ENCODE data around the gene EFHC1. TPM values are rescaled to one million over a fixed set of nuclear protein-coding genes. Genes with fewer than 3 reads are reported as not detected.
A peak's percentile ranks its signal among the peaks of the same experiment; 100 is the strongest.

The EFHC1 gene
- total RNA-seq, 1 experiment from 2014 or later: 9.1 TPM

DNA sequence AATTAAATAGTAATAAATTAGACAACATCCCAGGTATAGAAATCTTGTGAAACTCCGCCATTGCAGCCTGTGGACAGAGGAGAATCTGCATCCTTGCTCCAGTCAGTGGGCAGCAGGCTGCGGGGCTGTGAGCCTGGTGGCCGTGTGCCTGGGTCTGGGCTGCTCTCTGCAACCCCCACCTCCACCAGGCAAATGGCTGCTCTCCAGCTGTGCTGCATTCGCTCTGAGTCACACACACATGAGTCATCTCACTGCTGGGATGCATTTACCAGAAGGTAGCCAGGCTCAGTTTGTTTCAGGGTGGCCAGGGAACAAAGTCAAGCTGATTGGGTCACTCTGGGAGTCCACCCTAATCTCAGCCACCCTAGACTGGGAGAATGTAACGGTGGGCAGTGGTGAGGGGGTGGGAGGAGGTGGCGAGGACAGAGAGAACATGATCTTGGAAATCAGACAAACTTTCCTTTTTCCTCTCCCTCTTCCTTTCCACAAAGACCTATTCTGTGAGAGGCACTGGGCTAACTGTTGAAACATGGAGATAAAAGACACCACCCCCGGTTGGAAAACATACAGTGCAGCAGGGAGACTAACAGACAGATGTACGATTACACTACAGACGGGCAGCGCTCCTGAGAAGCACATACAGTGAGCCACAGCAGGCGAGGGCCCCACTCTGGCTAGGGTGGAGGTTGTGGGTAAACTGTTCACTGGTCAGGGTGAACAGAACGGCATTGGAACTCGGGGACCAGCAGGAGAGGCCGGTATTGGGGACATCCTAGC lies 97.5 kb downstream of the EFHC1 start:
- peak; percentile 72 for DNase-seq (ENCODE audit: low spot score)

DNA sequence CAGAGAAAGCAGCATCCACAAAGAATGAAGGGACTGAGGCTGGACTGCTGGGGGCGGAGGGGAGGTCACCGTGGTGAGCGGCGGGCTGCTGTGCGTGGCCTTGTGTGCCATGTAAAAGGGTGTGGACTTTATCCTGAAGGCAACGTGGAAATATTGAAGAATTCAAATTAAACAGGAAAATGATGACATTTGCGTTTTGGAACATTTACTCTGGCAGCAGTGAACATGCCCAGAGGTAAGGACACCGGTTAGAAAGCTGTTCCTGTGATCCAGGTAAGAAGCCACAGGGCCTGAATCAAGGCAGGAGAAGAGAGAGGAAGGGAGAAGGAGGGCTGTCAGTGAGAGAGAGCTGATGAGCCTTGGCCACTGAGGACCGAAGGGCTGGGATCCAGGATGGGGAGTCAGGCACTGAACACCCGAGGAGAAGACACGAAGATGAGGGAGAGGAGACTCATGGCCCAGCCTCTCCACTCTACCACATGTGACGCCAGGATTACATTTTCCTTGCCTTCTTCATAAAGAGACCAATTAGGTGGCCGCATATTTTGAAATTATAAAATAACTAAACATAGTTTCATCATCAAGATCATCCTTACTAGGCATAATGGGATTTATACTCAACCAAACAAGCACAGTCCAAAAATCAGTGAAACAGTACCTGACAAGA lies 98.3 kb downstream of the EFHC1 start:
- DNase-seq (ENCODE audit: low spot score): no peak

DNA sequence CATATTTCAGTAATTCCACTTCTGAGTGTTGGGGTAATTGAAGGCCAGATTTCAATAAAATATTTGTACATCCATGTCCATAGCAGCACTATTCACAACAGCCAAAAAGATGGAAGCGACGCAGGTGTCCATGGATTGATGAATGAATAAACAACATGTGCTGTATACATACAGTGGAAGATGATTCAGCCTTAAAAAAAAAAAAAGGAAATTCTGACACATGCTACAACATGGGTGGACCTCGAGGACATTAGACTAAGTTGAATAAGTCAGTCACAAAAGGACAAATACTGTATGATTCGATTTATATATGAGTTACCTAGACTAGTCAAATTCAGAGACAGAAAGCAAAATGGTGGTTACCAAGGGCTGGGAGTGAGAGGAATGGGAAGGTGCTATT lies 99.5 kb downstream of the EFHC1 start:
- no peak for DNase-seq (ENCODE audit: low spot score)

DNA sequence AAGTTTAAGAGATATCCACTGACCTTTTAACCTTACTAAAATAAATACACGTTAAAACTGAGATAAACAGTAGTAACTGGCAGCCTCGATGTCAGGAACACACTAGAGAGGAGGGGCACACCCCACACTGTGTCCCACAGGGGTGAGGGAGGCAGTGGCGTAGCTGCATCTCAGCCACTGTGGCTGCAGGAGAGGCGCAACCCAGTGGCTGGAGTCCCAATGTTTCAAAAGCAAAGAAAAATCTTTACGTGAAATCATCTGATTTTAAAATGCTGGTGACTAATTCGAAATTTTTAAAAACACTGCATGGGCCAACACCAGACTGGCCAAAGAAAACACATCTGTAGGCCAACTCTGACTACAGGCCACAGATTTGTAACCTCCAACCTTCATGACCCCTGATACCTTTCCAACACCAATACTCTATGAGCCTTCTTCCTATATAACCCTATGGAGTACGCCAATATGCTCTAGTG lies 102.0 kb downstream of the EFHC1 start:
- DNase-seq (ENCODE audit: low spot score): no peak

DNA sequence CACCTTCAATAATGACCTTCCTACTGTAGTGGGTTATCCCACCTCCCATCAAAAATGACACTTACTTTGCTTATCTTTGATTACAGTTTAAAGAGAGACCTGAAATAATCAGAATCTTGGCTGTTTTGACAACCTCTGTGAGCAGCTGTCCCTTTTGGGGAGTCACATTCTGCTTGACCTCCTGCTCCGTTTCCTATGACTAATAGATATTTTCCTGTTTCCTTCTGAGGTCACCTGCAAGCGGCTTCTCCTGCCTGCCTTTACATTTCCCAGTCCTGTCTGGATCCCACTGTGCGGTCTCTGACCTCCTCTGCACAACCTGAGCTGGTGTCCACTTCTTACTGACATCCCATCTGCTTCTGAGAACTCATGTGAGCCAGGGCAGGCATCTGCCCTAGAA lies 102.5 kb downstream of the EFHC1 start:
- DNase-seq (ENCODE audit: low spot score): peak; percentile 19

DNA sequence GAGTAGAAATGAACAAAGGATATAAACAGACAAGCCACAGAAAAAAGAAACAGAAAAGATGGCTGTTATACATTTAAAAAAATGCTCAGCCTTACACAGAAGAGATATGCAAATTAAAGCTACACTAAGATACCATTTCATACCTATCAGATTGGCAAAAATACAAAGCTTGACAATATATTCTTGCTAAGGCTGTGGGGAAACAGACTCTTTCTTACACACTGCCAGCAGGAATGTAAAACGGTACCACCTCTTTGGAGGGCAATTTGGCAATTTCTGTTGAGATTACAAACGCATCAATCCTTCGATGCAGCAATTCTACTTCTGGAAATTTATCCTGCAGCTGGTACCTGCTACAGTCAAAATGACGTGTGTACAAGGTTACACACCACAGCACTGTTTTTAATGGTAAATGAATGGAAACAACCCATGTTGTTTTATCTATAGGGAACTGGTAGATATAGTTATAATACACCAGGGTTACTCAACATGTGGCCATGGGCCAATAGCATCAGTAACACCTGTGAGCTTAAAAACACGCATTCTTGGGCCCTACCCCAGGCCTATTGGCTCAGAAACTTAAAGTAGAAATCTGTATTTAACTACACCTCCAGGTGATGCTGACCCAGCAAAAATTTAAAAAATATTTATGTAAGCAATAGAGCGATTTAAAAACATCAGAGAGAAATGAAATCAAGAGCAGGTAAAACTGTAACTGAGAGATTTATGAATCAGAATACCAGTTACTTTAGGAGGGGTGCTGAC lies 103.4 kb downstream of the EFHC1 start:
- DNase-seq (ENCODE audit: low spot score): no peak

DNA sequence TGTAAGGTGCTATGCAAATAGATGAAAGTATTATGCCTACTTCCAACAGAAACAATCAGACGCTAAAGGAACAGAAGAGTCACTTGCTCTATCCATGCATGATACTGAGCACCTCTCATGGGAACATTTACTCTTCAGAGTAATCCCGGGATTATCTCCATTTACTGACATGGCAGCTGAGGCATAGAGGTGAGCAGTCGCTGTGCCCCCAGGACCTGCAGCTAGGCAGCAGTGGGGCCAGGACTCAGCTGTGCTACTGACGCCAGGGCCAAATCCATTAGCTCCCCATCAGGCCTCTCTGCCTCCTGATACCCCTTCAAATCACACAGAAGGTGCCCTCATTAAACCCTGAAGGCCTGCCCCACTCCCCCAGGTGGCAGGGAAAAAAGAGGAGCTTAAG lies 104.8 kb downstream of the EFHC1 start:
- DNase-seq (ENCODE audit: low spot score): no peak

DNA sequence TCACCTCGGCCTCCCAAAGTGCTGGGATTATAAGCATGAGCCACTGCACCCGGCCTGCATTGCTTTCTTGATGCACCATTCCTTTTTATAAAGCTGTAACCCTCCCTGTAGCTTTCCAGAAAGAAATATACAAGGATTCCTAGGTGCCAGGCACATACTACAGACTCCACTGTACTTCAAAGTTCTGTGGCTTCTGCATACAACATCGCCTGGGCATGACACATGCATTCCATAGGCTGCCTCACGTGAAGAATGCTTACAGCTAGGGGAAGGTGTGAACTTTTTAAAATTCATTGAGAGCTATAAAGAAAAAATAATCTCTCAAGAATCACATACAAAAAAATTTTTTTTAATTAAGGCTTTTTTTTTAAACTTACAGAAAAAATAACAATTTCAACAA lies 106.5 kb downstream of the EFHC1 start:
- DNase-seq (ENCODE audit: low spot score): no peak

DNA sequence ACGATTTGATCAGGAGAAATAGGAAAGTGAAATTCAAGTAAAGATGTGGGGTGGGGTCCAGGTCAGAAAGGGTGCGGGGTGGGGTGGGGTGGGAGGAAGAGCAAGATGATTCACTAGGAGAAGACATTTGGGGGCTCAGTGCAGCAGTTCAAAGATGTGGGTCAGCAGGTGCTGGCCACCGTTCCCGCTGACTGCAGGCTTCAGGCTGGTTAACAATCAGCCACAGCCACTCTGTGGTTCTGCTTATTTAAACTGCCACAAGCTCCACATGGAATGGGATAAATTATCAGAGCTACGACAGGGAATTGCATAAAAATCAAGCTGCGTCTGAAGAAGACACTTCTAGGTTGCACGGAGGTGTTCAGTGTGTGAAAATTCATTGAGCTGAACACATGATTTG lies 107.3 kb downstream of the EFHC1 start:
- DNase-seq (ENCODE audit: low spot score): no peak

DNA sequence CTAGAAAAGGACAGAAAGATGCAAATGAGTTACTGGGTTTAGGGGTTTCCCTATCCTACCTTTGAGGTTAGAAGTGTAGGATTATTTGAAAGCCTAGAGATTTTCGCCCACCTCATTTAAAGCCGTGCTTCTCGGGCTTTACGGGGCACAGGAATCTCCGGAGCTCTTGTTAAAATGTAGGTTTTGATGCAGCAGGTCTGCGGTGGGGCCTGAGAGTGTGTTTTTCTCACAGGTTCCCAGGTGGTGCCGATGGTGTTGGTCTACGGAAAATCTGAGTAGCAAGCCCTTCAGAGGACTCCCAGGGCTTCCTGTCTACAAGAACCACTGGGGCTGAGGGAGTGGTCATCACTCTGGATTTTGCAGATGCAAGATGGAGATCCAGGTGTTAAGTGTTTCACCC lies 109.2 kb downstream of the EFHC1 start:
- DNase-seq (ENCODE audit: low spot score): no peak

DNA sequence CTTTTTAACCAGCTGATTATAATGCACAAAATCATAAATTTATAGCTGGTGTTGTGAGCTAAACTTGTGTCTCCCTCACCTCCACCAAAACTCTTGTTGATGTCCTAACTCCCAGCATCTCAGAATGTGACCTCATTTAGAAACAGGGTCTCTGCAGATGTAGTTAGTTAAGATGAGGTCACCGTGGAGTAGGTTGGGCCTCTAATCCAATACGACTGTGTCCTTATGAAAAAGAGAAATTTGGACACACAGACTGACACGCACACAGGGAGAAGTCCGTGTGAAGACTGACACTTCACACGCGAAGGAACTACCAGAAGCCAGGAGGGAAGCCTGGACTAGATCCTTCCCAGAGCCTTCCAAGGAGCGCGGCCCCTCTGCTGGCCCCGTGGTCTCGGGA lies 110.2 kb downstream of the EFHC1 start:
- no peak for DNase-seq (ENCODE audit: low spot score)

DNA sequence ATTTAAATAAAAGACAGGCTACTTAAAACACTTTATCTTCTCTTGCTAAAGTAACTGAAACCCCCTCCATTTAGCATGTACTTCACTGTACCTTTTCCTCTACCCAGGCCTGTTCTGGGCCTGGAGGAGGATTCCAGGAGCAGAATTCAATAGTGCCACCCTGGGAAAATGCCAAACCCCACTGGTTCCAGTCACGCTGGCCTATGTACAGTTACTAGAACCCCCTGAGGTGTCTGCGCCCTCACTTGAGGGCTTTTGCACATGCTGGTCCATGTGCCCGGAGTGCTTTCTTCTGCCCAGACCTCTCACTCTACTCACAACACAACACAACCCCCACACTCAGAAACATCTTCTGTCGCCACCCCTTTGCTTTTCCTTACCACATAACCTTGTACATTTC lies 111.3 kb downstream of the EFHC1 start:
- DNase-seq (ENCODE audit: low spot score): no peak

DNA sequence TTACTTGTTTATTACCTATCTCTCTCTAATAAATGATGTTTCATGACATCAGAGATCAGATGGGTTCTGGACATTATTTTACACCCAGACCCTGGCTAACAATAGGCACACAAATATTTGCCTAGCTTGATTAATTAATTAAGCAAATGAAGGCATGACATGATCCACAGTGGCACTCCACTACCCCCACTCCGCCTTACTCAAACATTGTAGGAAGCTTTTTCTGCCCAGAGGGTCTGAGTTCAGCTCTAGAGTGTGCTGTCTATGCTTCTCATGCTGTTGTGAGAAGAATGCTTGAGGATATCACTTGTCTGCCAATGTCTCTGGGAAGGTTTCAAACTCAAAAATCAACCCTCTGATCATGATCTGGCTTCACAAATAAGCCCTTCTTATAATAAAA lies 111.7 kb downstream of the EFHC1 start:
- DNase-seq (ENCODE audit: low spot score): no peak

DNA sequence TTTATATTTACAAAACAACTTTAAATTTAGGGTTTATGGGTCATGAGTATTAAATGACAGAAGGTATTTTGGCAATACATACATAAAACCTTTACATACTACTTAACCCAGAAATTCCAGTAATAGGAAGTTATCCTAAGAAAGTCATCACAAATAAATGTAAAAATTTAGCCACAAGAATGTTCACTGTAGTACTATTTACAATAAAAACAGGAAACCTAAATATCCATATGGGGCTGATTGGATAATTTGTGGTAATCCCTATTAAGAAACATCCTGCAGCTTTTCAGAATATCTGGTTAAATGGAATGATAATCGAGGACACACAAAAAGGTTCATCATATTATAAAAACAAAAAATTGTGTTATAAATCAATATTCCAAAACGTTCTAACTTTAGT lies 112.3 kb downstream of the EFHC1 start:
- no peak for DNase-seq (ENCODE audit: low spot score)

DNA sequence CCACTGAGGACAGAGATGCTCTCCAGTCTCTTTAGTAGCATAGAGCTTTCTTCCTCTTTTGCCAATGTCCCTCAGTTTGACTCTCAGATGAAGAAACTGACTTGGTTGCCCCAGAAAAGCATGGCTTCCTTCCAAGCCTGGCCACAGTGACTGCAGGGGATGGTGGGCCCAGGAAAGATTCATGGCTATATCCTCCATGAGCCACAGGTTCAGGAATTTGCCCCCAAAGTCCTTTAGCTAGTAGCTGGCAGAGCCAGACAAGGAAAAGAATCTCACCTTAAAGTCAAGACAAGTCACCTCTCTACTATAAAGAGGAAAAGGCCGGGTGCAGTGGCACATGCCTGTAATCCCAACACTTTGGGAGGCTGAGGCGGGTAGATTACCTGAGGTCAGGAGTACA lies 113.3 kb downstream of the EFHC1 start:
- DNase-seq (ENCODE audit: low spot score): no peak

DNA sequence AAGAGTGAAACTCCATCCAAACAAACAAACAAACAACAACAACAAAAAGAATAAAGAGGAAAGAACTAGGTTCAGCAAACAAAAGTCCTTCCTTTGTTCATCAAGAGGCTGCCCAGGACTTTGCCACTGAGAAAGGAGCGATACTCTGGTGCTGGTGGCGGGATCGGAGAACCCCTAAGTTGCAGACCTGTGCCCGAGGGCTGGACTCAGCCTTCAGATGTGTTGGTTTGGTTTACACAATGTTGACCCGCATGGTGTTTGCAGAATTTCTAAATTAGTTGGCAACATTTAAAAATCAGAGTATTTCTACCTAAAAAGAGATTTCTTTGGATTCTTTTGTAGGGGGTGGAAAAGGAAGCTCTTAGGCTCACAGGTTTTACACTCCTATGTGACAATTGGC lies 114.2 kb downstream of the EFHC1 start:
- DNase-seq (ENCODE audit: low spot score): no peak

DNA sequence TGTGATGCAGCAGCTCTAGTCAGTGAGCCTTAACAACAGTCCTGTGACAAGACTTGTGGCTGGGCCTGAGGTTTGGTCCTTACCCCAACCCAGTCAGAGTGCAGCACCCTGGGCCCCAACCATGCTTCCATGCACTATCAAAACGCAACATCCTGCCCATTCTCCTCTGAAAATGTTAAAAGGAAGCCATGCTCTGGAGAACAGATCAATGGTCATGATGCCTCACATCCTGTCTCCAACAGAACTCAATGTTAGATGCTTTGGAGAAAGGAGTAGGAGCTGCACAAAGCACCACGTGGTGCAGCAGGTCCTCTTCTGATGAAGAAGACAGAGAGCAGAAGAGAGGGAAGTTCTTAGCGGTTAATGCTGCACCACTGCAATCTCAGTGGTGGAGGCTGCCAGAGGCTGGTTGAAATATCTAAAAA lies 114.8 kb downstream of the EFHC1 start:
- DNase-seq (ENCODE audit: low spot score): no peak

DNA sequence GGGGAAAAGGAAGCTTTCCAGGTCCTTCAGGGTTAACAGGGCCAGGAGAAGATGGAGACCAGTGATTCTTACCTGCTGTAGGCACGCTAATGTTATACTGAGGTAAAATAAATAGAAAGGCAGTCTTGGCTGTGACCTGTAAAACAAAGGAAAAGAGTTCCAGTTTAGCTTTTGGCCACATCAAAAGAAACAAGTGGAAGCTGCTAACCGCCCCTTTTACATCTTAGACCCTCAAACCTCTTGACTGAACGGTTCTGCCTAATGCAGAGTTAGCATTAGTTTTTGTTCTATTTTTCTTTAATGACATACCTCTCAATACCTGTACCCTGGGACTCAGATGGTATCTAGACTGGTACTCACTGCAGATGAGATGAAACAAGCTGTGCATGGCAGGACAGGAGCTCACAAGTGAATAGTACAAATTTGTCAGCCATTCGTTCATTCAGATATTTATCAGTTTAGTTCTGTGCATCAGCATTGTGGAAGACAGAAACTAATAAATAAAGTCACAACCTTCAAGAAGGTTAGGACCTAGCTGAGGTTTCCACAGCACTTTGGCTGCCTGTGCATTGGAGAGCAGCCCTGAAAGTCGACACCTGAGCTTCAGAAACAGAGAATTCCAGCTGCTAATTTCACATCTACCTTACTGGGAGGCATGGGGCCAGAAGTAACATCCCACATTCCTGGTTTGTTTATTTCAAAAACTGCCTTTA lies 115.7 kb downstream of the EFHC1 start:
- DNase-seq (ENCODE audit: low spot score): no peak

DNA sequence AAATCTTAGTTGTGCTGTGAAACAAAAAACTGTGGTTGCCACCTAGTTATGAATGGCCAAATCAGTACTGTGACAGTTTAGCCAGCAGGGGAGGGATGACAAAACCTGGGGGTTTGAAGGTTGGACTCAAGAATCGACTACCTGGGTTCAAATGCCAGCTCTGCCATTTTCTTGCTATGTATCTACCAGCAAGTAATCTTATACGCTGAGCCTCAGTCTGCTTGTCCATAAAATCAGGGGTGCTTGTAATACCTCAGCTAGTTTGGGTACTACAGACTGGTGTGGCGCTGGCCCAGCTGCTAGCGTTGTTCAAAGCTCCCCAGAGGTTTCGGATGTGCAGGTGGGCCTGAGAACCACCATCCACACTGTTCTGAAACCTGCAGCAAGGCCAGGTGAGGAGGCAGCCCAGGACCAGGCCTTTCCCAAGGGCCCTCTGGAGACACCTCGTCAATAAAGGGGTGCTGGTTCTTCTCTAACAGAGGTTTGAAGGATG lies 116.3 kb downstream of the EFHC1 start:
- DNase-seq (ENCODE audit: low spot score): no peak

DNA sequence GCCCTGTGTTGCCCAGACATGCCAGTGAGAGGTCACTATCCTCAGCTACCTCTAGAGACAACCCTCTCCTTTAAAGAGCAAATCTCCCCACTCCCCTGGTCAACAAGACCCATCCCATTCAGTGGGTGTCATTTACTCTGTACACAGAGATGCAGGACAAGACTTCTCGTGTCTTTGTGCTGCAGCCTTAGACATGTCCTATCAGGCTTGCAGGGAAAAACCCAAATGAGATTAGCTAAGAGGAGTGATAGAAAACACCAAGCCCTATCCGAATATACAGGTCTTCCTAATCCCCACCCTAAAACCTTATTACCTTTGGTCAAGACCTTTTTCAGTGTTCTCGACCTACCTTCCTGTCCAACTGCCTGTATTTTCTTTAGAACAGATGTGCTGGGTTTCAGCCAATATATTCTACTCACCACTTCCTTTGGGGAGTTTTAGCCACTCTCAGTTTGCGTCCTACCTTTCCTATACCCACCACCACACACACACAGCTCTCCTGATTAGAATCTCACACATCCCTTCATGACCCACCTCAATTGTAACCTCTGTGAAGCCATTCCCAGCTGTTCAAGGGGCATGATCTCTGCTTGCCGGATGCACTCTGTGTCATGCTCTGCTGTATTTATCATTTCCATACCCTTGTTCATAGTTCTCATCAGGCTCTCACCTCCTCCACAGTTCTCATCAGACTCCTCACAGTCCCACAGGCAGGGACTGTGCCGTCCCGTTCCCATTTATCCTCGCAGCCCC lies 117.0 kb downstream of the EFHC1 start:
- DNase-seq (ENCODE audit: low spot score): no peak

All from HT-29 (cell line).